ENCODE data around the gene CLMP.

The CLMP gene, protein sequence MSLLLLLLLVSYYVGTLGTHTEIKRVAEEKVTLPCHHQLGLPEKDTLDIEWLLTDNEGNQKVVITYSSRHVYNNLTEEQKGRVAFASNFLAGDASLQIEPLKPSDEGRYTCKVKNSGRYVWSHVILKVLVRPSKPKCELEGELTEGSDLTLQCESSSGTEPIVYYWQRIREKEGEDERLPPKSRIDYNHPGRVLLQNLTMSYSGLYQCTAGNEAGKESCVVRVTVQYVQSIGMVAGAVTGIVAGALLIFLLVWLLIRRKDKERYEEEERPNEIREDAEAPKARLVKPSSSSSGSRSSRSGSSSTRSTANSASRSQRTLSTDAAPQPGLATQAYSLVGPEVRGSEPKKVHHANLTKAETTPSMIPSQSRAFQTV

DNA sequence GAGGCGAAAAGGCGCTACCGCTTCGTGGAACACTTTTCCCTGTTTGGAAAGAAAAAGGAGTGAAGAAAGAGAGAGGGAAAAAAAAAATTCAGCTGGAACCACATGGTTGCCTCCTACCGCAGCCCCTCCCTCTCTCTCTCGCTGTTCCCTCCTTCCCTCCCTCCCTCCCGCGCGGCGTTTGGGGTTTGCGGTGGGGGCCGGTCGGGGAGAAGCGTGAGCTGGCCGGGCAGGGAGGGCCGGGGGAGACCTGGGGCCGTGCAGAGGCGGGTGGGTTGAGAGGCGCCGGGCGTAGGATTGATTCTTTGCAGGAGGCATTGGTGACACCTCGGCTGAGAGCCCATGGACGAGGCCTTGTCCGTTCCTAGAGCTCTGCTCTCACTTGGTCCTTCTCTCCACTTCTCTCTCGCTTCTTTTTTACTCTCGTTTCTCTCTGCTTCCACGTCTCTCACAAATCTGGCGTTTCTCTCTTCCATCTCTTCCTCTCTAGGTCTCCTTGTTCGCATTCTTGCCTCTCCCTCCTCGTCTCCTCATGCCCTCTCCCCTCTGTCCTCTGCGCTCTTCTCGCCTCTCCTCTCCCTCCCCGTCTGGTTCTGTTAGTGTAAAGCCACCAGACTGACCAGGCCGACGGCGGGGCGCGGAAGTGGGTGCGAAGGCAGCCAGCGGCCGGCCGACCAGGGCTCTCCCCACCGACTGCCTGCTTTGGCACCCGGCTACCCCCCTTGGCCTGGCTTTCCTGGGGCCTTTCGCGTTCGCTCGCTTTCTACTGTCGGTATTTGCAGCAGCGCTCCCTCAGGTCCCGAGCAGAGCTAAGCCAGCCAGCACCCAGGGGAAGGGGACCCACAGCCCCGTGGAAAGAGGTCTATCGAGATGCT is at the start of gene CLMP:
Gene CLMP, minus strand, starts transcription at position 61 of the 872 bp plus-strand sequence. CDS start 308 bp downstream, outside the sequence.
- DNase-seq, result no peak

DNA sequence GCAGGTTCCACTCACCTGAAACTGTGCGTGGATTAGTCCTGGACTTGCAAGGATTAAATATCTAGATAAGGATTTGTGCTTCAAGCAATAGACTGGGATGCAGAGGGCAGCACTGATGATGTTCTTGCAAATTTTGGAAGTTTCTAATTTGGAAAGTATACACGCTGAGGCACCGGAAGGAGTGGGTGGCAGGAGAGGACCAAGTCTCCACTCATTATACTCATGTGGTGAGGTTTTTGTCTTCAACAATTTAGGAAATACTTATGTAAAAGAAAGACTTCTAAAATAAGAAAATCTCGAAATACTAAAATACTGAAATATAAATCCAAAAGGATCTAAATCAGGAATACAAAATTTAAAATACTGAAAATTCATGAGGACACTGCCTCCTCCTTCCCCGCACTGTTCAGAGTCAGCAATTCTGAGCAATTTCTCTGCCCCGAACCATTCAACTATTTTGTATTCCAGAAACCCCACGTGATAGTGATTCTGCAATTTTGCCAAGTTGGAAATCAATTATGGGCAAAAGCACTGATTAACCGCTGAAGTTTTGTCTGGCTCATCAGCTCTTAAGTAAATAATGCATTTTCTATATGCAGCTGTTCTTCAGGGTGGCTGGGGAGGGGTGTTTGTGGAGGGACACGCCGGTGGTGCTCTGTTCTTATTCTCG is 47.0 kb upstream of the CLMP start:
- DNase-seq, result no peak

DNA sequence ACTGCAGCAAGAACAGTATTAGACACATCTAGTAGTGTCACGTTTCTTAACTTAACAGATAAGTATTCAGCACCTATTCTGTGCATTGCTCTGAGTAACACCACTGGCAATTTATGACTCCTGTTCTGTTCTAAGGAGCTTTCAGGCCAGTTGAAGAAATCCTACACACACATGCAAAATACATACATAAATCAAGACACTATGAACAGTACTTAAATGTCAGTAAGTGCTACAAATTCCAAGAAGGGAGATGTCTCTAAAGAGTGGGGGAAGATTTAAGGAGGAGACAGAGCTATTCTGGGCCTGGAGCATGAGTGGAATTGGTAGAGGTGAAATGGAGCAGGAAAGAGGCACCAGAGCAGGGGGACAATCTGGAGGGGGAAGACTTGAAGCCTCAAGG is 46.2 kb upstream of the CLMP start:
- no peak for DNase-seq

DNA sequence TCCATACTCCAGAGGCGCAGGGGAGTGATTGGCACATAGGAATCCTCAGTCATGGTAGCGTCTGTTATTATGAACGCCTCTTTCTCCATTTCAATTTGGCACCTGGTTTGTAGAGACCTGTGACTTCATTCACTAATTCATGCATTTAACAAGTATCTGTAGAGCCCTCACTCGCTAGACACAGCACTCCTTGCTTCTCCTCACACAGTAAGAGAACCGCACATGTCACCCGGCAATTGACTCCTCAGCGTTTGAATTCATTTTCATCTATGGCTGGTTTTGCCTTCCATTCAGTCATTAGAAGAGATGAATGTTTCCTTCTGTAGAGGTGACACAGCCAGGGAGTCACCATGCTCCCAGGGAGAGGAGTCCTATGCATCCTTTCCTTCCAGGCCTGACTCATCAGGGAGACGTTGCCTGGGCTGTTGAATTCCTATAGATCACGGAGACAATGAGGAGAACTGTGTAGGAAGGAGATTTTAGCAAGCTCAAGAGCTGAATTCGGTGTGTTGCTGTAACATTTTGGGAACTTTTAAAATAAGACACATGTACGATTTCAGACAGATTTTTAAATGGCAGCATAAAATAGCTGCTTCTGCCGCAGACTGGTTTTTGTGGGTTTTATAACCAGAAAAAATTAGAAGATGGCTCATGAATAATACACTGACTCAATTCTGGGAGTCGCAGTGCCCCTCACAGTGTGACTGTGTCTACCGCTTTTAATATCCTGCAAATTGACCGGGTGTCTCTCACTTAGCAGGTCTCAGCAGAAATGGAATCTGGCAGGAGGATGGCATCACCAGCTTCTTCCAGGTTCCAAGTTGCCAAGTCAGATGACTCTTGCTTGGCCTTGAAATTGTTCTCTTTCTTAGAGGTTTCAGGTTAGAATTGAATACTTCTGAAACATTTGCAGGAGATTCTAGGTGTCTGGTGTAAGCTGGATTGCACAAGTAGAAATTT is 44.4 kb upstream of the CLMP start:
- no peak for DNase-seq

DNA sequence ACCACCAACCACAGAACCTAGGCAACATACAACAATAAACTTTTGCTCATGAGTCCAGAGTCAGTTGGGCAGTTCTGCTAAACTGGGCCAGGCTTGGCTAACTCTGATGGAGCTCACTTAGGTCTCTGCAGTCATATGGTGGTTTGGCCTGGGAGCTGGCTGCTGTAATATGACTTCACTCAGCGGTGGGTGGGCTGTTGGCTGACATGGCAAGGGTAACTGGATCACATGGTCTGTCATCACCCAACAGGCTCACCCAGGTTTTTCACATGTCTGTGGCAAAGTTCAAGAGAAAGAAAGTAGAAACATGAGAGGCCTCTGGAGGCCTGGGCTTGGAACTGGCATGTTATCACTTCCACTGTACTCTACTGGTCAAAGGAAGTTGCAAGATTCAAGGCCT is 43.2 kb upstream of the CLMP start:
- no peak for DNase-seq

DNA sequence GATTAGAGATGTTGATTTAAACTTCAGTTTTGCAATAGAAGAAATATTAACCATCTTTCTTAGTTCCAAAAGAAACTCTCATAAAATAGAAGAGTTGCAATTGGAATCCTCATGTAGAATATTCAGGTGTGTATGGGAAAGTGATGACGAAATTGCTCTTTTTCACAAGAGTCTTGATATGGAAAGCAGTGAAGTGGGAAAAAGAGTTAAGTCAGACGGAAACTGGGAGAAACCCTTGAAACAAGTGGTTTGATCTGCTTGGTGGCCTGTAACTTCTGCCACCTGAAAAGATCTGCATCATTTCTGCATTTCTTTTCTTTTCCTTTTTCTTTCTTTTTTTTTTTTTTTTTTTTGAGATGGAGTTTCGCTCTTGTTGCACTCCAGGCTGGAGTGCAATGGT is 41.8 kb upstream of the CLMP start:
- no peak for DNase-seq

DNA sequence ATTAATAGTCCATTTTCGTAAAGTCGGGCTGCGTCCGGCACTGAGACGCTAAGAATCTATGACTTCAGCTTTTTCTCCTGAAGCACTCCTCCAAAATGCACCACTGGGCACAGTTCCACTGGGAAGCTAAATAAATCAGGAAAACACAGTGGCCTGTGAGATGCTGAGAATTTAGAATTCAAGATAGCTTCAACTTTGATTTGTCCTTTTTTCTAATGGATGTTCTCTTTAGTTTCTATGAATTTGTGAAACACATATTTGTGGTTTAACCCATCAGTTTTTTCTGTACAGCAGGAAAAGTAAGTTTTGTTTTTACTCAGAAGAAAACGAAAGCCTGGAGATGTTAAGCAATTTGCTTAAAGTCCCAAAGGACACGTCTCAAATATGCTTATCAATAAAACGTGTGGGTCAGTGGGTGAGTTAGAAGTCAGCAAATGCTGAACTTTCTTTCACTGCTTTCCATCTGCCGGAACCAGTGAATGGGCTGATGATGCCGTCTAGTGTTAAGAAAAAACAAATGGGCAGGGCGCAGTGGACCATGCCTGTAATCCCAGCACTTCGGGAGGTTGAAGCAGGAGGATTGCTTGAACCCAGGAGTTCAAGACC is 40.7 kb upstream of the CLMP start:
- DNase-seq, result no peak

DNA sequence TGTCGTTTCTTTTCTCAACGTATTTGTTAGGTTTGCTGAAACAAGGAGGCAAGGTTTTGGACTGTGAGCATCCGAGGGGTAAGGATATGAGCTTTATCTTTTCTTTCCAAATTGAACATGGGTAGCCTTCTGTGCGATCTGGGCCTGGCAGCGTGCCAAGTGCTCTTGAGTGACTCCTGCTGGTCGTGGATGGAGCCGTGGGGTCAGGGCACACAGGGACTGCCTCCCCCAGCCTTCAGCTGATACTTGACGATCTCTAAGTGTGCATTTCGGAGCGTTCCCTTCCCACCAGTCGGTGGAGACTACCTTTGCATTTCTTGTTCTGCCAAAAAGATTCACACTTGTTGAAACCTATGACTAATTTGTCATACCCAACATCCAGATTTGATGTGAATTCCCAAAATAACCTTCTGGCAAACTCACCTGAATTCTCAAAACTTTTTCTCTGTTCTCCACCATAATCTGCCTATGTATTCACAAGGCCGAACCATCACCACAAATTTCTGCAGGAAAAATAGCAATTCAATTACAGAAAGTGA is 40.1 kb upstream of the CLMP start:
- no peak for DNase-seq

DNA sequence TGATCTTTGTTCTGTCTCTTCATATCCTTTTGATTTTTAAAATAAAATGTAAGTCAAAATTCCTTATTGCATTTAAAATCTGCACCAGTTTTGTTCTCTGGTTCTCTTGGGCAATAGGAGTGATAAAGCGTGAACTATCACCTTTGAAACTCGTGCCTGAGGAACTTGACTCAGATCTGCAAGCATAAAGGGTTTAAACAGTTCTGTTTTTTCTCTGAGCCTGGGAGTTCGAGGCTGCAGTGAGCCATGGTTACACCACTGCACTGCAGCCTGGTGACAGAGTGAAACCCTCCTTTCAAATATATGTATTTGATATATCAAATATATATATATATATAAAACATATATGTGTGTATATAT is 38.9 kb upstream of the CLMP start:
- no peak for DNase-seq

DNA sequence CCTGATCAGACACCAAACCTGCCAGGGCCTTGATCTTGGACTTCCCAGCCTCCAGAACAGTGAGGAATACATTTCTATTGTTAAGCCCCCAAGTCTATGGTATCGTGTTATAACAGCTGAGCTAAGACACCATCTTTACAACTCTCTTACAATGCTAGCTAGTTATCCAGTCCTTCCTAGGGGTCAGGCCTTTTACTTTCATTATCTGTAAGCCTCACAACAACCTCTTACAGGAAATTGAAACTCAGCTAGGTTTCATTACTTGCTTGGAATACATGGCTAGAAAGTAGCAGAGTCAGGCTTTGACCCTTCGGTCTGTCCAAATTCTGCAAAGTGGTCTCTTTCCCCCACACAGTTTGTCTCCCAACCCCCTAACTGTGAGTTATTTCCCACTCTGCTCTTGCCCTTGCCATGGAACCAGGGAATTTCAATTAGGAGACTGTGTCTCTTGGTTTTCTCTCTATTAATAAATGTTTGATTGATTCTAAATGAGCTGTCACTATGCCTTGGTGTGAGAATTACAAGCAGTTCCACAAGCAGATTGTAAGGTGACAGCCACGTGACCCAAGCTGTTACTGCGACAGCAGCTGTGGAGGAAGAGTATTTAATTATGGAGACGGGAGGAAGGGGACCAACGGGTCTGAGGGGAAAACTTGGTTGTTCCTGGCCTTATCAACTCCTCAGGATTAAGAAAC is 38.4 kb upstream of the CLMP start:
- no peak for DNase-seq

DNA sequence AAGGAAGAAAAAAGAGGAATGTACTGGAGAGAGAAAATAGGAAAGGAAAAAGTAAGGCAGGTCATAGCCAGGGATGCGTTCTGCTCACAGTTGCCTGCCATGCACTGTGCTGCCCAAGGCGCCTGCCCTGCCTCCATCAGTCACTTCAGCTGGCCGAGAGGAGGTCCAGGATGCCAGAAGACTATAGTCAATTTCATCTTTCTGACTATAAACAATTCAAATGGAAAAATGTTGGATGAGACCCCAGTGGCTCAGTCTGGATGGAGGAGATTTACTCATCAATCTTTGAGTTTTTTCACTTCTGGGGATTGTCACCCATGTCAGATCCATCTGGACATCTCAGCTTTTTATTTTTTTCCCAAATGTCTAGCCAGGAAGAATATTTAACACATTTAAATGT is 36.7 kb upstream of the CLMP start:
- DNase-seq, result no peak

DNA sequence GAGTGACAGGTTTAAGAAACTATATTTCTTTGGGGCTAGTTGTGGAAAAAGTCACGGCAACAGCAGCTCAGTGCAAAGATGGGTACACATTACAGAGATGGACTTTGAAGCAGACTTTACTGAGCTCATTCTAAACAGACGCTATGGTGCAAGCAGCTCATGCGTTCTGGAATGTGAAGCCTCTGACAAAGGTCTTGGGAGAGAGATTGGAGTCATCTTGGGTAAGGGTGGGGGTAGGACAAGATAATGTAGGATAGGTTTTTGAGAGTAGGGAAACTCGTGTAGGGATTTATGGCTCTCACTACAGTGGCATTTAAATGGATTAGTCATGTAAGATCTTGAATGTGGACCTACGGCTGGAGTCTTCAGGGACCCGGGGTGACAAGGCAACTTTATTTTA is 36.2 kb upstream of the CLMP start:
- DNase-seq, result no peak

DNA sequence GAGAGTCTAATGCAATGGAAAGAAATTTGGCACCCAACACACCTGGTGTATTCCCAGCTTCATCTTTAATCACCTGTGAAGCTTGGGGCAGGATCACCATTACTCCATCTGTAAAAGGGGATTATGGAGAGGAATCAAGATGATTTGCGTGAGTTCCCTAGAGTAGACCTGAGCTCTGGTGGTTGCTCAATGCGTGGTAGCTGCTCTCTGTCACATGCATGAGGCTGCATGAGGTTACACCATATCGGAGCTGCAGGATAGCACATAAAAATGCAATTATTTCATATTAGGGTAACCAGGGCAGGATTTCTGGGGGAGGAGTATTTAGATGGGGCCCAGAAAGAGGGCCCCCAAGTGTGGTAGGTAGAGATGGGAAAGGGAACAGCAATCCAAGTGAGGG is 35.3 kb upstream of the CLMP start:
- DNase-seq, result no peak

DNA sequence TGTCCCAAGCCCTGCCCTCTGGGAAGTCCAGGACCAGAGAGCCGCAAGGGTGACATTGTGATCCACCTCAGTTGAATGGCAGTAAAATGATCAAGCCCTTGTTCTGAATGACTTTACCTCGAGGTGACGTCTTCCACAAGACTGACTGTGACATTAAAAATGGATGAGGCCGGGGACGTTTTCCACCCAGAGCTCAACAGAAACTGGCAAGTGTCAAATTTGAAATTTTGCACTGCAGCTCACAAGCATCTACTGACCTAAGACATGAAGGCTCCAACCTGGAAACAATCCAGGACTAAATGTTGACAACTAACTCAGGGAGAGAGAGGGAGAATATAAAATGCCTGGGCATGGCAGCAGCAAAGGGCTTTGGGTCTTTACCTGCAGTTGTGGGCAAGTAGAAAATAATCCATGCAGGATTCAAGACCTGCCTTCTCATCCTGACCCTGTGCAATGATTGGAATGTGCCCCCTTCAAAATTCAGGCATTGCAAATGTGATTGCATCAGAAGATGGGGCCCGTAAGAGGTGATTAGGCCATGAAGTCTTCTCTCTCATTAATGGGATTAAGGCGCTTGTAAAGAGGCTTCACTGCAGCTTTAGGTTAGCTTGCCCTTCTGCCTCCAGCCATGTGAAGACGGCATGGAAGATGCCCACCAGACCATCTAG is 33.6 kb upstream of the CLMP start:
- no peak for DNase-seq

DNA sequence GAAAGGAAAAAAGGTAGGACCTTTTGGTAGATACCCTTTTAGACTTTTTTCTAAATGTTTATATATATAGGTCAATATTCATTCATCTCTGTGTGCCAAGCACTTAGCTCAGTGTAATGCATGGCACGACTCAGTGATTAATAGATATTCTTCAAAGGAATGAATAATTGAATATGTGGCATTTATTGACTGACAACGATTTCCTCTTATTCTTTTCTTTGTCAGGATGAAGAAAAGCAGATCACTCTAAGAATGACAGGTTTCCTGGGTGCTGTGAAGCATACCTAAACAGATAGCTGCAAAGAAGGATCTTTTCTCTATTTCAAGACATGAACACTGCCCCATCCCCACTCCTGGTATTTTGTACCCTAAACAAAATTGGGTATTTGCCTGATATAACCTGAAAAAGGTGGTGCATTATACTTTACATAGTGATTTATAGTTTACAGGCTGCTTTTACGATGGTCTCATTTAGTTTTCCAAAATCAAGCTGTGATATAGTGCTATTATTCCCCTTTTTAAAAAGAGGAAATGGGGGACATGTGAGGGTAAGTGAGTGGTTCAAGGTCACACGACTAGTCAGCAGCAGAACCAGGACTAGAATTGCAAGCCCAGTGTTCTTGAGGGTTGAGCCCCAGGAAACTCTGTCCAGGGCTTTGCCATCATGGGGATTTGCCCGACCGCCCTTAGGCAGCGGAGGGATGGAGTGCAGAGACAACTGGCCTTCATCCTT is 32.9 kb upstream of the CLMP start:
- no peak for DNase-seq

DNA sequence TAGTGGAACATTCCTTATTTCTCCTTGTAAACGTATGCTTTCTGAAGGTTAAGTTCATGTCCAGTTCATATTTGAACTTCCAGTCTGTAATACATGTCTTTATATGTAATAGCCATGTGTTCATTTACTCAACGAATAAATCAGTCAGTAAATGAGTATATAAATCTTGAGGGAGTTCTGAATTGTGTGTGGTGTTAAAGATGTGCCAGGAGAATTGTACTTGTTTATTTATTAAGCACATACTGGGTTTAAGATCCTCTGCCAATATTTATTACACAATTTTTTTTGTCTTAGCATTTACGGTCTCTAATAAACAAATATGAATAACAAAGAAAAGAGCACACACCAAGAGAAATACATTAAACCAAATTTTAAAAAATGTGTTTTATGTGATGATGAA is 26.5 kb upstream of the CLMP start:
- DNase-seq, result no peak

DNA sequence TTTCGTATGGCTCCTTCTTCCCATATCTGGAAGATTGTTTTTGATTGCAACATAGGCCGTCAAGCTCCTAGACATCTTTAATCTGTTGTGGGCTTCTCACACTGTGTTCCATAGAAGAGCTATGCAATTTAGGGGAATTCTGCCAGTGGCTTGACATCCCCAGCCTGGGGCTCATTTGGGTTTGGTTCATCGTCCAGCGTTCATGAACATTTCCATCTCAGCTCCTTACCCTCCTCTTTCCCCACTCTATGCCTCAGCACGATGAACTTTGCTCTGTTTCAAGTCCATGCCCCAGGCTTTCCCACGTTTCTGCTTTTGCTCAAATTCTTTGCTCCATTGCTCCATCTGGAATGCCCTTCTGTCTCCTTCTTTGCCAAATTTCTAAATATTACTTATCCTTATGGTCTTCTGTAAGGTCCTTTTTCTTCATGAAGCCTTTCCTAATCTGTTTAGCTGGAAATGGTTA is 26.1 kb upstream of the CLMP start:
- no peak for DNase-seq

DNA sequence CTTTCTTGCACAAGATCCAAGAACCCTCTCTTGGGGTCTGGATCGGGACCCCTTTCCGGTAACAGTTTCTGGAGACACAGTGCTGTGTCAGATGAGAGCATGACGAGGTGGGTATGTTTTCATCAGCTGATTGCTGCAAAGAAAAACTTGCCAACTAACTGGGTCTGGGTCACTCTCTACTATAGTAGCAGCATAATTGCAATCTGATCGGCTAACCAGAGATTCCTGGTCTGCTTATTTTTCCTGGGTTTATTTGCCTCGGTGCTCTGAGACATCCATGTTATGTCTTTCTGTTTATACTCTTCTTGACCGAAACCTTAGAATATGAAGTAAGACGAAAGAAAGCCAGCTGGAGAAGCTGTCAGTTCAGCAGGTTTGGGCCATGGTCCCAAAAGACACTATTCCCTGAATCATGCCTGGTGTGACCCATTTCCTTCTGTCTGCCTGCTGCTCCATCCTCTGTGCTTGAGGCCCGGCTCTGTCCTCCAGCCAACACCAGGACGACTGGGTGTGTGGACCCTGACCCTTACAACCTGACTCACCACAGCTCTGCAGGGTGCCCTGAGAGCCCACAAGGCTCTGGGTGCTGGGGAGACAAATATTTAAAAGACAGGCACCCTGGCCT is 24.1 kb upstream of the CLMP start:
- no peak for DNase-seq

DNA sequence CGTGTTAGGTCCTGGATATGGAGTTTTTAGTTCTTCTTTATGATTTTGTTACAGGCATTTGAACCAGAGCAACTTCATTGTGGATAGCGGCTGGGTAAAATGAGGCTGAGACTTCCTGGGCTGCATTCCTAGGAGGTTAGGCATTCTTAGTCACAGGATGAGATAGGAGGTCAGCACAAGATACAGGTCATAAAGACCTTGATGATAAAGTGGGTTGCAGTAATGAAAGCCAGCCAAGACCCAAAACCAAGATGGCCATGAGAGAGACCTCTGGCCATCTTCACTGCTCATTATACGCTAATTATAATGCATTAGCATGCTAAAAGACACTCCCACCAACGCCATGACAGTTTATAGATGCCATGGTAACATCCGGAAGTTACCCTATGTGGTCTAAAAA is 23.4 kb upstream of the CLMP start:
- no peak for DNase-seq

Data from NCI-H748 treated with DMSO at 0.1 percent for 48 hours (cell line).